B cell (primary cell): ENCODE measurements around the gene ALDH1A1. TPM values are rescaled to one million over a fixed set of nuclear protein-coding genes. Genes with fewer than 3 reads are reported as not detected.

Source experiments
- ATAC-seq: fragments of 200-7000 bp; cut with Tn5 transposase; one replicate; pipeline ENCODE4 v1.10.0; 2021; ENCODE audit warnings: low read depth, mild to moderate bottlenecking, moderate number of reproducible peaks, moderate library complexity
- CTCF ChIA-PET: fragments of 350-600 bp; sonication (Branson Sonifier 250); formaldehyde crosslinking; loops from one replicate; lab custom pipeline; 2021; ENCODE audit warnings: antibody characterized with exemption, inconsistent platforms; lab: Charles Lee
- POLR2A ChIA-PET: fragments of 350-600 bp; sonication (Branson Sonifier 250); formaldehyde crosslinking; loops from one replicate; lab custom pipeline; 2021; ENCODE audit warnings: antibody characterized with exemption; lab: Charles Lee
- DNase-seq: peaks from one replicate; pipeline ENCODE4 v3.0.0; 2013
- H2AFZ ChIP-seq: 2 replicates; pipeline ENCODE4 v1.6.1; 2012; ENCODE audit warnings: mild to moderate bottlenecking, low read depth, low read length; ENCODE audit not compliant: insufficient read depth, poor library complexity, severe bottlenecking
- H3K27ac ChIP-seq, 2 donors: 1 replicate in 1 of 2; 2 replicates in 1 of 2; pipeline ENCODE4 v1.5.1; 2012 to 2013; ENCODE audit warnings: low read length in 2 of 2, mild to moderate bottlenecking in 2 of 2, moderate library complexity in 1 of 2
- H3K27me3 ChIP-seq, 4 experiments: fragments of 200-600 bp in 1 of 4; sonication (generic) in 1 of 4; replicated peaks in 1 of 4; 1 replicate in 2 of 4; 2 replicates in 2 of 4; pipeline versions ENCODE4 v1.6.1 to v1.7.0; 2013 to 2016; ENCODE audit warnings: low read length in 3 of 4, mild to moderate bottlenecking in 2 of 4, mixed read lengths in 1 of 4, moderate library complexity in 1 of 4; ENCODE audit not compliant: insufficient read depth in 4 of 4, control insufficient read depth in 3 of 4; ENCODE audit errors: control extremely low read depth in 1 of 4
- H3K36me3 ChIP-seq, 2 experiments: replicated peaks in 1 of 2; 1 replicate in 1 of 2; 2 replicates in 1 of 2; pipeline versions ENCODE4 v1.6.1 to v1.7.1; 2013; ENCODE audit warnings: low read length in 1 of 2; ENCODE audit not compliant: insufficient read depth in 2 of 2, control insufficient read depth in 1 of 2; ENCODE audit errors: control extremely low read depth in 1 of 2, extremely low read depth in 1 of 2
- H3K4me1 ChIP-seq, 2 donors: fragments of 200-600 bp in 1 of 2; sonication (generic) in 1 of 2; 1 replicate in 1 of 2; 2 replicates in 1 of 2; pipeline versions ENCODE4 v1.5.1 to v1.6.1; 2013 to 2017; ENCODE audit warnings: low read length in 2 of 2; ENCODE audit not compliant: control insufficient read depth in 2 of 2, insufficient read depth in 2 of 2
- H3K4me2 ChIP-seq: replicated peaks from 2 replicates; pipeline ENCODE3; 2012; ENCODE audit warnings: mild to moderate bottlenecking, low read depth, low read length; ENCODE audit not compliant: poor library complexity, severe bottlenecking
- H3K4me3 ChIP-seq, 5 experiments: fragments of 200-600 bp in 1 of 5; sonication (generic) in 1 of 5; 1 replicate in 3 of 5; 2 replicates in 2 of 5; pipeline versions ENCODE4 v1.5.1 to v1.7.0; 2011 to 2016; ENCODE audit warnings: low read length in 4 of 5, mild to moderate bottlenecking in 4 of 5, low read depth in 2 of 5, control low read depth in 1 of 5, moderate library complexity in 1 of 5; ENCODE audit not compliant: insufficient read depth in 1 of 5; ENCODE audit errors: control extremely low read depth in 1 of 5, extremely low read depth in 1 of 5
- H3K79me2 ChIP-seq: fragments of 200-600 bp; sonication (generic); one replicate; pipeline ENCODE4 v1.6.0; 2016; ENCODE audit warnings: low read length; ENCODE audit not compliant: control insufficient read depth, insufficient read depth
- H3K9ac ChIP-seq: fragments of 200-600 bp; sonication (generic); 2 replicates; pipeline ENCODE4 v1.6.1; 2017; ENCODE audit warnings: mild to moderate bottlenecking, low read length, moderate library complexity
- H3K9me3 ChIP-seq, 3 donors: one replicate each; pipeline versions ENCODE4 v1.6.1 to v1.7.1; 2013; ENCODE audit warnings: low read length in 2 of 3; ENCODE audit not compliant: control insufficient read depth in 2 of 3, insufficient read depth in 1 of 3; ENCODE audit errors: control extremely low read depth in 1 of 3
- H4K20me1 ChIP-seq: 2 replicates; pipeline ENCODE4 v1.6.0; 2012; ENCODE audit warnings: mild to moderate bottlenecking, low read length; ENCODE audit not compliant: insufficient read depth, control insufficient read depth, poor library complexity, severe bottlenecking
- H3K27ac Mint-ChIP-seq: one replicate; pipeline ENCODE4 v1.8.0; 2021; ENCODE audit warnings: mixed read lengths
- H3K27me3 Mint-ChIP-seq: one replicate; pipeline ENCODE4 v1.8.0; 2021; ENCODE audit warnings: mixed read lengths
- H3K4me1 Mint-ChIP-seq: one replicate; pipeline ENCODE4 v1.8.0; 2021; ENCODE audit warnings: mixed read lengths
- H3K4me3 Mint-ChIP-seq: one replicate; pipeline ENCODE4 v1.8.0; 2021; ENCODE audit warnings: mixed read lengths
- H3K9me3 Mint-ChIP-seq: one replicate; pipeline ENCODE4 v1.8.0; 2022; ENCODE audit warnings: mixed read lengths; ENCODE audit not compliant: insufficient read depth
- EZH2 ChIP-seq: IDR thresholded peaks from 2 replicates; pipeline ENCODE4 v1.6.1; 2012; ENCODE audit warnings: borderline replicate concordance, low read depth, mild to moderate bottlenecking, moderate library complexity, low read length; ENCODE audit not compliant: insufficient read depth, poor library complexity, severe bottlenecking
- WGBS: methylation state at CpG from one replicate; pipeline ENCODE4 v1.1.5; 2013; ENCODE audit warnings: missing lambda C conversion rate; ENCODE audit not compliant: insufficient coverage; 5-methylcytosine and 5-hydroxymethylcytosine counted together
- intact Hi-C: fragments of 100-400 bp; cut with micrococcal nuclease; formaldehyde crosslinking; loops from one replicate; pipeline ENCODE4 v1.10.0; 2022
- polyA plus RNA-seq: library from polyadenylated mRNA; depleted of rRNA; stranded (reverse); fragments of >200 nt; gene quantifications from 2 replicates; pipeline ENCODE4 v1.2.3, GENCODE V29; 2012
- total RNA-seq, 2 donors: library from RNA; stranded (reverse); fragments of 120-200 nt in 1 of 2; gene quantifications; 1 replicate in 1 of 2; 2 replicates in 1 of 2; pipeline versions ENCODE4 v1.2.3 to v1.2.4, GENCODE V29; 2013 to 2022
- TF ChIP-seq, protein P1 (sequence below): fragments of 200-600 bp; IDR thresholded peaks from one replicate; pipeline ENCODE4 v1.8.0; 2022; ENCODE audit warnings: antibody characterized with exemption, mild to moderate bottlenecking

ALDH1A1 gene
- total and polyA plus RNA-seq, 2 donors (not counting 1 experiment from before 2014, with no cell fraction given) = 0.43 TPM; not detected in 1

DNA sequence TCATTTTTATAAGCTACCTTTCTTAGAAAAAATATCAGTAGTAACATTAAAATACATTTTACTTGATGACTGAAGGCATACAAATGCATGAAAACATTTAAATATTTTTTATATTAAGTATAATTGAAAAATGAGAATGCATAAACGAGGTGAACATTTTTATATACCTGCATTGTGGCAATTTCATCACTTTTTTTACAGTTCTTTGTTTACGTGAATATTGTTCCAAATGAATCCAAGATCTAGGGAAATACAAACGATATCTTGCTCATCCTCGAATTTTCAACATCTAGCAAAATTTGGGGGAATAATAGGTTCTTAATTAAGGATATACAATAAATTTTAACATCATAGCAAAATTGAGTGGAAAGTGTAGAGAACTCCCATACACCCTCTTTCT is 45.5 kb upstream of the ALDH1A1 start:
- no peak overlapping the region for H2AFZ ChIP-seq
- H3K27ac Mint-ChIP-seq = no peak overlapping the region
- peaks cover 5% of the 10 kb centered on the region for H3K4me1 Mint-ChIP-seq
- H3K4me2 ChIP-seq = no peak overlapping the region
- peaks cover 3% of the 10 kb centered on the region for H3K27me3 Mint-ChIP-seq
- H4K20me1 ChIP-seq = no peaks in the 10 kb centered on the region
- H3K79me2 ChIP-seq = no peaks in the 10 kb centered on the region
- no peak for DNase-seq
- no CpG with 5 or more reads among the region's 4 CpGs for WGBS
- TF ChIP-seq, protein P1, sequence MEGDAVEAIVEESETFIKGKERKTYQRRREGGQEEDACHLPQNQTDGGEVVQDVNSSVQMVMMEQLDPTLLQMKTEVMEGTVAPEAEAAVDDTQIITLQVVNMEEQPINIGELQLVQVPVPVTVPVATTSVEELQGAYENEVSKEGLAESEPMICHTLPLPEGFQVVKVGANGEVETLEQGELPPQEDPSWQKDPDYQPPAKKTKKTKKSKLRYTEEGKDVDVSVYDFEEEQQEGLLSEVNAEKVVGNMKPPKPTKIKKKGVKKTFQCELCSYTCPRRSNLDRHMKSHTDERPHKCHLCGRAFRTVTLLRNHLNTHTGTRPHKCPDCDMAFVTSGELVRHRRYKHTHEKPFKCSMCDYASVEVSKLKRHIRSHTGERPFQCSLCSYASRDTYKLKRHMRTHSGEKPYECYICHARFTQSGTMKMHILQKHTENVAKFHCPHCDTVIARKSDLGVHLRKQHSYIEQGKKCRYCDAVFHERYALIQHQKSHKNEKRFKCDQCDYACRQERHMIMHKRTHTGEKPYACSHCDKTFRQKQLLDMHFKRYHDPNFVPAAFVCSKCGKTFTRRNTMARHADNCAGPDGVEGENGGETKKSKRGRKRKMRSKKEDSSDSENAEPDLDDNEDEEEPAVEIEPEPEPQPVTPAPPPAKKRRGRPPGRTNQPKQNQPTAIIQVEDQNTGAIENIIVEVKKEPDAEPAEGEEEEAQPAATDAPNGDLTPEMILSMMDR = no peak
- no peak for TF ChIP-seq EZH2
- intact Hi-C loops = no loop called here
- H3K9ac ChIP-seq = no peak overlapping the region
- CTCF ChIA-PET = no interaction called here
- H3K9me3 ChIP-seq = no peaks in the 10 kb centered on the region
- no peak overlapping the region for H3K27ac ChIP-seq
- no peak overlapping the region for H3K4me3 Mint-ChIP-seq
- H3K4me3 ChIP-seq = no peak overlapping the region
- no peaks in the 10 kb centered on the region for H3K4me1 ChIP-seq
- H3K9me3 Mint-ChIP-seq = no peaks in the 10 kb centered on the region
- ATAC-seq = no peak
- no peaks in the 10 kb centered on the region for H3K36me3 ChIP-seq
- no peaks in the 10 kb centered on the region for H3K27me3 ChIP-seq
- POLR2A ChIA-PET = no interaction called here

DNA sequence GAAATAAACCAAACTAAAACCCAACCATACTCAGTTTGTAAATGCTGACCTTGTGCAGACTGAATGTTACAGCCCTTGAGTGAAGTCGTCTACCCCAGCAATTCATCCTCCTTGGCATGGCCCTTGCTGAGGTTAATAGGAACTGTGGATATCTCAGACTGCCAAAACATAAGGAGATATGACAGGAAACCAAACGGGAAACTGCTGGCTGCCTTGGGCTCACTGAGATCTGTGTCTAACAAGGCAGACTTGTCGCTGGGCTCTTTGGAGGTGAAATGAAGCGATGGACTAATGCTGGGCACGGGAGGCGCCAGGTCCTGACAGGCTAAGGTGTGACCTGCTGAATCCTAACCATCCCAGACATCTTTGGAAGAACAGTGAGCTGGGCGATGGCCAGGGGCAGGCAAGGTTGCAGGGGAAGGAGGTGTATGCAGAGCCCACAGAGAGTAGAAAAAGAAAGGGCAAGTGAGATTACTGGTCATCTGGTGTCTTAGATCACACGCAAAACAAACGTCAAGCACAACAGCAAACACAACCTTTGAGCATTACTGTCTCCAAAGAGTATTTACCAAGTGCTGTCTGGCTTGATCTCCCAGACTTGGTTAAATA is 44.6 kb upstream of the ALDH1A1 start:
- no peak for DNase-seq
- Mint-ChIP-seq H3K9me3 (no peaks in the 10 kb centered on the region), H3K27ac (no peak overlapping the region), H3K4me1 (peaks cover 5% of the 10 kb centered on the region), H3K27me3 (peaks cover 3% of the 10 kb centered on the region), H3K4me3 (no peak overlapping the region)
- Histone ChIP-seq H3K9me3 (no peaks in the 10 kb centered on the region), H3K27ac (no peak overlapping the region), H3K4me2 (no peak overlapping the region), H3K9ac (no peak overlapping the region), H3K79me2 (no peaks in the 10 kb centered on the region), H2AFZ (peak overlapping the region; percentile 51), H3K36me3 (no peaks in the 10 kb centered on the region), H4K20me1 (no peaks in the 10 kb centered on the region), H3K4me1 (no peaks in the 10 kb centered on the region), H3K4me3 (no peak overlapping the region), H3K27me3 (no peaks in the 10 kb centered on the region)
- intact Hi-C loops = no loop called here
- POLR2A ChIA-PET = no interaction called here
- CTCF ChIA-PET = no interaction called here
- ATAC-seq = no peak
- WGBS = 6% methylated on average over 5 of the region's 9 CpGs
- TF ChIP-seq, protein P1 = no peak
- no peak for TF ChIP-seq EZH2
